Neutrophil (primary cell): ENCODE measurements around the gene CIT.

ENCODE experiments used
- H3K27ac ChIP-seq: fragments of 200-600 bp; sonication (generic); 2 replicates; pipeline ENCODE4 v1.5.1; 2016; ENCODE audit warnings: mild to moderate bottlenecking, moderate library complexity
- H3K27me3 ChIP-seq: fragments of 200-600 bp; sonication (generic); 2 replicates; pipeline ENCODE4 v1.6.0; 2016; ENCODE audit warnings: mild to moderate bottlenecking
- H3K36me3 ChIP-seq: fragments of 200-600 bp; sonication (generic); 2 replicates; pipeline ENCODE4 v1.5.1; 2017
- H3K4me1 ChIP-seq, 2 experiments: fragments of 200-600 bp in 1 of 2; sonication (generic) in 1 of 2; 1 replicate in 1 of 2; 2 replicates in 1 of 2; pipeline versions ENCODE4 v1.5.1 to v1.6.1; 2013 to 2016; ENCODE audit warnings: low read depth in 1 of 2, low read length in 1 of 2, mild to moderate bottlenecking in 1 of 2, moderate library complexity in 1 of 2; ENCODE audit not compliant: control insufficient read depth in 1 of 2, insufficient read depth in 1 of 2
- H3K4me3 ChIP-seq, 2 experiments: fragments of 200-600 bp in 1 of 2; sonication (generic) in 1 of 2; 1 replicate in 1 of 2; 2 replicates in 1 of 2; pipeline ENCODE4 v1.5.1; 2013 to 2016; ENCODE audit warnings: low read depth in 1 of 2, low read length in 1 of 2, mild to moderate bottlenecking in 1 of 2, moderate library complexity in 1 of 2
- H3K9me3 ChIP-seq: fragments of 200-600 bp; sonication (generic); 2 replicates; pipeline ENCODE4 v1.5.1; 2016
- TF ChIP-seq, protein P1 (sequence below): fragments of 200-600 bp; sonication (generic); IDR thresholded peaks from 2 replicates; pipeline ENCODE4 v1.5.1; 2016; ENCODE audit warnings: antibody characterized with exemption

CIT gene, protein sequence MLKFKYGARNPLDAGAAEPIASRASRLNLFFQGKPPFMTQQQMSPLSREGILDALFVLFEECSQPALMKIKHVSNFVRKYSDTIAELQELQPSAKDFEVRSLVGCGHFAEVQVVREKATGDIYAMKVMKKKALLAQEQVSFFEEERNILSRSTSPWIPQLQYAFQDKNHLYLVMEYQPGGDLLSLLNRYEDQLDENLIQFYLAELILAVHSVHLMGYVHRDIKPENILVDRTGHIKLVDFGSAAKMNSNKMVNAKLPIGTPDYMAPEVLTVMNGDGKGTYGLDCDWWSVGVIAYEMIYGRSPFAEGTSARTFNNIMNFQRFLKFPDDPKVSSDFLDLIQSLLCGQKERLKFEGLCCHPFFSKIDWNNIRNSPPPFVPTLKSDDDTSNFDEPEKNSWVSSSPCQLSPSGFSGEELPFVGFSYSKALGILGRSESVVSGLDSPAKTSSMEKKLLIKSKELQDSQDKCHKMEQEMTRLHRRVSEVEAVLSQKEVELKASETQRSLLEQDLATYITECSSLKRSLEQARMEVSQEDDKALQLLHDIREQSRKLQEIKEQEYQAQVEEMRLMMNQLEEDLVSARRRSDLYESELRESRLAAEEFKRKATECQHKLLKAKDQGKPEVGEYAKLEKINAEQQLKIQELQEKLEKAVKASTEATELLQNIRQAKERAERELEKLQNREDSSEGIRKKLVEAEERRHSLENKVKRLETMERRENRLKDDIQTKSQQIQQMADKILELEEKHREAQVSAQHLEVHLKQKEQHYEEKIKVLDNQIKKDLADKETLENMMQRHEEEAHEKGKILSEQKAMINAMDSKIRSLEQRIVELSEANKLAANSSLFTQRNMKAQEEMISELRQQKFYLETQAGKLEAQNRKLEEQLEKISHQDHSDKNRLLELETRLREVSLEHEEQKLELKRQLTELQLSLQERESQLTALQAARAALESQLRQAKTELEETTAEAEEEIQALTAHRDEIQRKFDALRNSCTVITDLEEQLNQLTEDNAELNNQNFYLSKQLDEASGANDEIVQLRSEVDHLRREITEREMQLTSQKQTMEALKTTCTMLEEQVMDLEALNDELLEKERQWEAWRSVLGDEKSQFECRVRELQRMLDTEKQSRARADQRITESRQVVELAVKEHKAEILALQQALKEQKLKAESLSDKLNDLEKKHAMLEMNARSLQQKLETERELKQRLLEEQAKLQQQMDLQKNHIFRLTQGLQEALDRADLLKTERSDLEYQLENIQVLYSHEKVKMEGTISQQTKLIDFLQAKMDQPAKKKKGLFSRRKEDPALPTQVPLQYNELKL (N-terminal part only)

DNA sequence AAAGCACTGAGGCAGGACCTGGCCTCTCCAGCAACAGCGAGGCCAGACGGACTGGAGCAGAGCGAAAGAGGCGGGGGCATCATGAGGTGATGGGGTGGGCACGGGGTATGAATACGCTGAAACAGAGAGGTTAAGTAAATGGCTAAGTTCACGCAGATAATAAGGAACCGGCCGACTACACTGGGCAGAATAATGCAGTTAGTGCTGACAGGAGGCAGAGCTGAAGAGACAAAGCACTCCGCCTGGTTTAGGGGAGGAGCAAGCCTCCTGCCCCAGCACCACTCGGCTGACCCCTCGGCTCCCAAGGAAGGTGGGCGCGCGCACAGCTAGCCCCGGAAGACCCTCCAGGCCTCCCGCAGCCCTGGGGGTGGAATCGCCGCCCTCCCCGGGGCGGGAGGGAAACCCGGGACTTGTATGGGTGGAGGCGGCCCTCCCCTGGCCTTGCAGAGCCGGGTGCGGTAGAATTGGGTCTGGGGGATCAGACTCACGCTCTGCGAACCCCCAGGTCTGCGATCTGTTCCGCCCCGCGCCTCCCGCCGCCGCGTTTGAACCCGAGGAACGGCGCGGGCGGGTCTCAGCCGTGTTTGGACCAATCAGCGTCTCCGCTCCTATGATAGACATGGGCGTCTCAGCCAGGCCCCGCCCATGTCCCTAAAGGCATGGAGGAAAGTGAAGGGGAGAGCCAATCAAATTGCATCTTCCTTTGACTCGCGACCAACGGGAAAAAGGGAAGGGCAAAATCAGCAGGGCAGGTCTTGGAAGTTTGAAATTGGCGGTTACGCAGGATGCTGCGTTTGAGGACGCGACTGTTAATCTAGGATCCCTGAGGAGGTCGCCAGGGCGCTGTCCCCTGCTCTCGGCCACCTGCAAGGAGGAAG, at the start of gene CIT:
TSS of gene CIT (minus strand) at position 560 of the 878 bp plus-strand sequence. CDS start 1,152 bp downstream, outside the sequence.
- Histone ChIP-seq H3K27ac (no peak within 1 kb of the TSS), H3K4me1 (peaks cover 13 to 16% of the 10 kb centered on the region in 2 experiments), H3K4me3 (peak within 1 kb of the TSS; percentile 72 to 75), H3K9me3 (no peaks in the 10 kb centered on the region), H3K27me3 (peaks cover 26% of the 10 kb centered on the region), H3K36me3 (peaks cover 20% of the 10 kb centered on the region)
- TF ChIP-seq, protein P1, sequence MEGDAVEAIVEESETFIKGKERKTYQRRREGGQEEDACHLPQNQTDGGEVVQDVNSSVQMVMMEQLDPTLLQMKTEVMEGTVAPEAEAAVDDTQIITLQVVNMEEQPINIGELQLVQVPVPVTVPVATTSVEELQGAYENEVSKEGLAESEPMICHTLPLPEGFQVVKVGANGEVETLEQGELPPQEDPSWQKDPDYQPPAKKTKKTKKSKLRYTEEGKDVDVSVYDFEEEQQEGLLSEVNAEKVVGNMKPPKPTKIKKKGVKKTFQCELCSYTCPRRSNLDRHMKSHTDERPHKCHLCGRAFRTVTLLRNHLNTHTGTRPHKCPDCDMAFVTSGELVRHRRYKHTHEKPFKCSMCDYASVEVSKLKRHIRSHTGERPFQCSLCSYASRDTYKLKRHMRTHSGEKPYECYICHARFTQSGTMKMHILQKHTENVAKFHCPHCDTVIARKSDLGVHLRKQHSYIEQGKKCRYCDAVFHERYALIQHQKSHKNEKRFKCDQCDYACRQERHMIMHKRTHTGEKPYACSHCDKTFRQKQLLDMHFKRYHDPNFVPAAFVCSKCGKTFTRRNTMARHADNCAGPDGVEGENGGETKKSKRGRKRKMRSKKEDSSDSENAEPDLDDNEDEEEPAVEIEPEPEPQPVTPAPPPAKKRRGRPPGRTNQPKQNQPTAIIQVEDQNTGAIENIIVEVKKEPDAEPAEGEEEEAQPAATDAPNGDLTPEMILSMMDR = peak; percentile 19

DNA sequence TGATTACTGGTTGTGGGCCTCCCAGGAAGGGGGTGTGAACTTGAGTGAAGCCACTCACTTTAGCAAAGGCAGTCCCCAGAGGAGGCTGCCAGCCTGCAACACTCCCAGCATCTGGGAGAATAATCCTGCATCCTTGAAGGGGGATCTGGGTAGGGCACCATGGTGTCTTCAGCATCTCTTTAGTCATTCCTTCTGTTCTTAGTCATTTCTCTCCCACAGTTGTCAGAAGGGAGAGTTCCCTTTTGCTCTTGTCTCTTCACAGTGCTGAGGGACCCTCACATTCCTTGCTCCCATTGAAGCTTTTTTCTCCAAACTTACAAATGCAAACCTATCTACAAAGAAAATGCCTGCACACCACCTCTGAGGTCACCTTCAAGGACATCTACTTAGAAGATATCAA, 48.1 kb upstream of the CIT start:
- Histone ChIP-seq H3K4me3 (no peak overlapping the region), H3K27me3 (peaks cover 23% of the 10 kb centered on the region), H3K27ac (no peak overlapping the region), H3K4me1 (no peaks in the 10 kb centered on the region), H3K9me3 (no peaks in the 10 kb centered on the region), H3K36me3 (no peaks in the 10 kb centered on the region)
- TF ChIP-seq, protein P1 = no peak

DNA sequence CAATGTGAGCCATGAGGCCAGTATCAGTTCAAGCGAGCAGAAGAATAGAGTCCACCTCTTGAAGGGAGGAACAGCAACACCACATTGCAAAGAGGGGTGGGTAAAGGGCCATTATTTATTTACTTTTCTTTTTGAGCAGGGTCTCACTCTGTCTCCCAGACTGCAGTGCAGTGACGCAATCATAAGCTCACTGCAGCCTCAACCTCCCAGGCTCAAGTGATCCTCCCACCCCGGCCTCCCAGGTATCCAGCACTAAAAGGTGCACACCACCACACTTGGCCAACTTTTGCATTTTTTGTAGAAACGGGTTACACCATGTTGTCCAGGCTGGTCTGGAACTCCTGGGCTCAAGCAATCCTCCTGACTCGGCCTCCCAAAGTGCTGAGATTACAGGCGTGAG, 42.9 kb upstream of the CIT start:
- H3K4me1 ChIP-seq = no peaks in the 10 kb centered on the region
- TF ChIP-seq, protein P1 = no peak
- H3K4me3 ChIP-seq = no peak overlapping the region
- peaks cover 16% of the 10 kb centered on the region for H3K27me3 ChIP-seq
- H3K27ac ChIP-seq = no peak overlapping the region
- no peaks in the 10 kb centered on the region for H3K36me3 ChIP-seq
- no peaks in the 10 kb centered on the region for H3K9me3 ChIP-seq

DNA sequence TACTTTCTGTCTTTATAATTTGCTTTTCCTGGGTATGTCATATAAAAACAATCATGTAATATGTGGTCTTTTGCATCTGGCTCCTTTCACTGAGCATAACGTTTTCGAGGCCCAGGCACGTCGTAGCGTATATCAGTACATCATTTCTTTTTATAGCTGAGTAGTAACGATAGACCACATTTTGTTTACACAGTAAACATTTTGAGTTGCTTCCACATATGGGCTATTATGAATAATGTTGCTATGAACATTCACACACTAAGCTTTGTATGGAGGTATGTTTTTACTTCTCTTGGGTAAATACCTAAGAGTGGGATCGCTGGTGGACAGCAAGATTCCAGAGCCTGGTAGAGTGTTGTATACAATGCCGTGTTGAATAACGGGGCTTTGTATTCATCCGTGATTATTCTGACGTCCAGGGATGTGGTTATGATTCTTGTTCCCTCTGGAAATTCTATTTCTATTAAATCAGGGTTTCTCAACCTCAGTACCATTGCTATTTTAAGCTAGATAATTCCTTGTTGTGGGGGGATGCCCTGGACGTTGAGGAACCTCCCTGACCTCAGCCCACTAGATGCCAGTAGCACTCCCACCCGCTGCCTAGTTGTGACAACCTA, 38.9 kb upstream of the CIT start:
- no peak overlapping the region for H3K4me3 ChIP-seq
- TF ChIP-seq, protein P1 = no peak
- peaks cover 13% of the 10 kb centered on the region for H3K27me3 ChIP-seq
- no peak overlapping the region for H3K27ac ChIP-seq
- no peaks in the 10 kb centered on the region for H3K9me3 ChIP-seq
- H3K4me1 ChIP-seq = no peaks in the 10 kb centered on the region
- no peaks in the 10 kb centered on the region for H3K36me3 ChIP-seq
